ENCODE measurements around the gene DOCK1. TPM values are rescaled to one million over a fixed set of nuclear protein-coding genes. Genes with fewer than 3 reads are reported as not detected.
A peak's percentile ranks its signal among the peaks of the same experiment; 100 is the strongest.

DOCK1 gene
- total RNA-seq, 1 experiment from 2014 or later, result 40.0 TPM

DNA sequence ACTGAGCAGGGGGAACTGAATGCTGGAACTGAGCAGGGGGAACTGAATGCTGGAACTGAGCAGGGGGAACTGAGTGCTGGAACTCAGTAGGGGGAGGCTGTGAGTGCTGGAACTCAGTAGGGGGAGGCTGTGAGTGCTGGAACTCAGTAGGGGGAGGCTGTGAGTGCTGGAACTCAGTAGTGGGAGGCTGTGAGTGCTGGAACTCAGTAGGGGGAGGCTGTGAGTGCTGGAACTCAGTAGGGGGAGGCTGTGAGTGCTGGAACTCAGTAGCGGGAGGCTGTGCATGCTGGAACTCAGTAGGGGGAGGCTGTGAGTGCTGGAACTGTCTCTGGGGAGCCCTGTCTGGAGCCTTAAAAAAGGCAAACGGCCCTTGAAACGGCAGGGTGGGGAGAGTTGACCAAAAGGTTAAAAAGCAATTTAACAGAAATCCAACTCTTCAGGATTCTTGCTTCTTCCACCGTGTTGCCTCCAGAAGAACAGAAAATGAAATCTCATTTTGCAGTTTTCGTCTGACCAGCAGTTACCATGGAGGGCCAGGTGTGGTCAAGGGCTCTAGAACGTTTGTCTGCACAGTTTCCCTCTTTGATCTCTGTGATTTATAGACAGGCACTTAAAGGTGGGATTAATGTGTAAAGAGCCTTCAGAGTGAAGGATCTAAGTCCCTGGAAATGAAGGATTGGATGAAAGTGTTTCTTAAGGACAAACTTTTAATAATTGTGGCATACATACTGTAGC, 19.1 kb downstream of the DOCK1 start:
- H3K4me1 Mint-ChIP-seq (ENCODE audit: insufficient read depth, unreplicated experiment), result peaks cover 6% of the 10 kb centered on the region
- intact Hi-C loops (cut with micrococcal nuclease), result no loop called here
- ChIA-PET POLR2A (no interaction called here), CTCF (no interaction called here)
- H3K27ac Mint-ChIP-seq (ENCODE audit: low read depth, unreplicated experiment), result no peak overlapping the region
- H3K4me3 Mint-ChIP-seq (ENCODE audit: unreplicated experiment), result no peak overlapping the region
- peaks cover 23% of the 10 kb centered on the region for H3K36me3 Mint-ChIP-seq (ENCODE audit: insufficient read depth, unreplicated experiment)
- BruUV-seq (replicated peaks), result no TSS peak
- no peaks in the 10 kb centered on the region for H3K27me3 Mint-ChIP-seq (ENCODE audit: insufficient read depth, unreplicated experiment)
- TF ChIP-seq, protein P1, sequence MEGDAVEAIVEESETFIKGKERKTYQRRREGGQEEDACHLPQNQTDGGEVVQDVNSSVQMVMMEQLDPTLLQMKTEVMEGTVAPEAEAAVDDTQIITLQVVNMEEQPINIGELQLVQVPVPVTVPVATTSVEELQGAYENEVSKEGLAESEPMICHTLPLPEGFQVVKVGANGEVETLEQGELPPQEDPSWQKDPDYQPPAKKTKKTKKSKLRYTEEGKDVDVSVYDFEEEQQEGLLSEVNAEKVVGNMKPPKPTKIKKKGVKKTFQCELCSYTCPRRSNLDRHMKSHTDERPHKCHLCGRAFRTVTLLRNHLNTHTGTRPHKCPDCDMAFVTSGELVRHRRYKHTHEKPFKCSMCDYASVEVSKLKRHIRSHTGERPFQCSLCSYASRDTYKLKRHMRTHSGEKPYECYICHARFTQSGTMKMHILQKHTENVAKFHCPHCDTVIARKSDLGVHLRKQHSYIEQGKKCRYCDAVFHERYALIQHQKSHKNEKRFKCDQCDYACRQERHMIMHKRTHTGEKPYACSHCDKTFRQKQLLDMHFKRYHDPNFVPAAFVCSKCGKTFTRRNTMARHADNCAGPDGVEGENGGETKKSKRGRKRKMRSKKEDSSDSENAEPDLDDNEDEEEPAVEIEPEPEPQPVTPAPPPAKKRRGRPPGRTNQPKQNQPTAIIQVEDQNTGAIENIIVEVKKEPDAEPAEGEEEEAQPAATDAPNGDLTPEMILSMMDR (IDR thresholded peaks at IDR 0.05; ENCODE audit: unreplicated experiment), result no peak
- H3K9me3 Mint-ChIP-seq (ENCODE audit: unreplicated experiment), result no peaks in the 10 kb centered on the region
- DNase-seq (ENCODE audit: unreplicated experiment), result no peak

DNA sequence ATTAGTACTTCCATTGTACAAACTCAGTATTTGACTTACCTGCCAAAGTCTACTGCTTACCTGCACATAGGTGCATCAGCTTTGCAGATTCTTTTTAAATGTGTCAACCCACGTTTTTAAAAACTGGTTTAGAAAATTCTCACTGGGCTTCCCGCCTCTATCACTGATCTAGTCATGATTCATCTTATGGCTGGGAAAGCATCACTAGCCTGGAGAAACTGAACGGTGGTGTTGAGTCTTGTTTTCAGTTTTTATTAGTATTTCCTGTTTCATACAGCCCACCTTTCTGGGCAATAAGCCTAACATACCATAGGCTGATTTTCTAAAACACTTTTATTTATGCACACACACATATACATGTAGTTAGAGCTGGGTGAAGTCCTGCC, 19.7 kb downstream of the DOCK1 start:
- H3K36me3 Mint-ChIP-seq (ENCODE audit: insufficient read depth, unreplicated experiment), result peaks cover 21% of the 10 kb centered on the region
- no peaks in the 10 kb centered on the region for H3K9me3 Mint-ChIP-seq (ENCODE audit: unreplicated experiment)
- POLR2A ChIA-PET, result no interaction called here
- no peaks in the 10 kb centered on the region for H3K27me3 Mint-ChIP-seq (ENCODE audit: insufficient read depth, unreplicated experiment)
- CTCF ChIA-PET, result no interaction called here
- peaks cover 6% of the 10 kb centered on the region for H3K4me1 Mint-ChIP-seq (ENCODE audit: insufficient read depth, unreplicated experiment)
- TF ChIP-seq, protein P1 (IDR thresholded peaks at IDR 0.05; ENCODE audit: unreplicated experiment), result no peak
- no peak overlapping the region for H3K27ac Mint-ChIP-seq (ENCODE audit: low read depth, unreplicated experiment)
- intact Hi-C loops (cut with micrococcal nuclease), result no loop called here
- no TSS peak for BruUV-seq (replicated peaks)
- H3K4me3 Mint-ChIP-seq (ENCODE audit: unreplicated experiment), result no peak overlapping the region
- DNase-seq (ENCODE audit: unreplicated experiment), result peak; percentile 33

DNA sequence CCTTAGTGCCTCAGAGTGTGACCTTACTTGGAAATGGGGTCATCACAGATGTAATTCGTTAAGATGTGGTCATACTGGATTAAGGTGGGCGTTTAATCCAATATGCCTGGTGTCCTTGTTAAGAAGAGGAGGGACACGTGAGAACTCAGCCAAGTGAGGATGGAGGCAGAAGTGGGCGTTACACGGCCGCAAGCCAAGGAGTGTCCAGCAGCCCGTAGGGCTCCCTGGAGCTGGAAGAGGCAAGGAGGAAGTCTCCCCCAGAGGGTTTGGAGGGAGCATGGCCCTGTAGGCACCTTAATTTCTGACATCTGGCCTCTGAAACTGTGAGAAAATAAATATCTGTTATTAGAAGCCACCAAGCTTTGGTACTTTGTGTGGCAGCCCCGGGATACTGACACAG, 21.3 kb downstream of the DOCK1 start:
- ChIA-PET CTCF (no interaction called here), POLR2A (no interaction called here)
- DNase-seq (ENCODE audit: unreplicated experiment), result no peak
- H3K36me3 Mint-ChIP-seq (ENCODE audit: insufficient read depth, unreplicated experiment), result peaks cover 21% of the 10 kb centered on the region
- peaks cover 11% of the 10 kb centered on the region for H3K4me1 Mint-ChIP-seq (ENCODE audit: insufficient read depth, unreplicated experiment)
- no TSS peak for BruUV-seq (replicated peaks)
- TF ChIP-seq, protein P1 (IDR thresholded peaks at IDR 0.05; ENCODE audit: unreplicated experiment), result no peak
- H3K4me3 Mint-ChIP-seq (ENCODE audit: unreplicated experiment), result no peak overlapping the region
- H3K27ac Mint-ChIP-seq (ENCODE audit: low read depth, unreplicated experiment), result peak overlapping the region; percentile 27
- intact Hi-C loops (cut with micrococcal nuclease), result no loop called here
- H3K27me3 Mint-ChIP-seq (ENCODE audit: insufficient read depth, unreplicated experiment), result no peaks in the 10 kb centered on the region
- no peaks in the 10 kb centered on the region for H3K9me3 Mint-ChIP-seq (ENCODE audit: unreplicated experiment)

DNA sequence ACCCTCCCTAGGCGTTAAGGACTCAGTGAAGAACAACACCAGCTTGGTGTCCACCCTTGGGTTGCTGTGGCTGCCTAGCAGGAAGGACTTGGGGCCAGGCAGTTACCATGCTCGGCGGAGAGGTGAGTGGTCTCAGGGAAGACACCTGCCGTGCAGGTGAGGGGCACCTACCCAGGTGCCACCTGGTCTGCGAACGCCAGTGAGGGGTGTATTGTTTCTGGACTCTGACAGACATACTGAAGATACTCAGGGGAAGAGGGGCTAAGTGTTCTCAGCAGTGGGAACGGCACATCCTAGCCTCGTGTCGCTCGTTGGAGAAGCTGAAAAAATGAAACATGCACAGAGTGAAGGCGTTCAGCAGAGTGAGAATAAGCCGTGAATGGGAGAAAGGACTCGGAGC, 22.6 kb downstream of the DOCK1 start:
- Mint-ChIP-seq H3K4me3 (ENCODE audit: unreplicated experiment) (no peak overlapping the region), H3K27me3 (ENCODE audit: insufficient read depth, unreplicated experiment) (no peaks in the 10 kb centered on the region), H3K27ac (ENCODE audit: low read depth, unreplicated experiment) (no peak overlapping the region), H3K4me1 (ENCODE audit: insufficient read depth, unreplicated experiment) (peaks cover 6% of the 10 kb centered on the region), H3K36me3 (ENCODE audit: insufficient read depth, unreplicated experiment) (peaks cover 21% of the 10 kb centered on the region), H3K9me3 (ENCODE audit: unreplicated experiment) (no peaks in the 10 kb centered on the region)
- ChIA-PET POLR2A (no interaction called here), CTCF (no interaction called here)
- TF ChIP-seq, protein P1 (IDR thresholded peaks at IDR 0.05; ENCODE audit: unreplicated experiment), result no peak
- intact Hi-C loops (cut with micrococcal nuclease), result no loop called here
- no peak for DNase-seq (ENCODE audit: unreplicated experiment)
- no TSS peak for BruUV-seq (replicated peaks)
